ENCODE results near the gene TBC1D19. TPM values are rescaled to one million over a fixed set of nuclear protein-coding genes. Genes with fewer than 3 reads are reported as not detected.

Gene TBC1D19
- total and polyA plus RNA-seq, 9 of the 15 experiments (the other 6 are each of a cell fraction or from before 2014, with no cell fraction given) = 0.73 to 5.6 (median 3.7) TPM

DNA sequence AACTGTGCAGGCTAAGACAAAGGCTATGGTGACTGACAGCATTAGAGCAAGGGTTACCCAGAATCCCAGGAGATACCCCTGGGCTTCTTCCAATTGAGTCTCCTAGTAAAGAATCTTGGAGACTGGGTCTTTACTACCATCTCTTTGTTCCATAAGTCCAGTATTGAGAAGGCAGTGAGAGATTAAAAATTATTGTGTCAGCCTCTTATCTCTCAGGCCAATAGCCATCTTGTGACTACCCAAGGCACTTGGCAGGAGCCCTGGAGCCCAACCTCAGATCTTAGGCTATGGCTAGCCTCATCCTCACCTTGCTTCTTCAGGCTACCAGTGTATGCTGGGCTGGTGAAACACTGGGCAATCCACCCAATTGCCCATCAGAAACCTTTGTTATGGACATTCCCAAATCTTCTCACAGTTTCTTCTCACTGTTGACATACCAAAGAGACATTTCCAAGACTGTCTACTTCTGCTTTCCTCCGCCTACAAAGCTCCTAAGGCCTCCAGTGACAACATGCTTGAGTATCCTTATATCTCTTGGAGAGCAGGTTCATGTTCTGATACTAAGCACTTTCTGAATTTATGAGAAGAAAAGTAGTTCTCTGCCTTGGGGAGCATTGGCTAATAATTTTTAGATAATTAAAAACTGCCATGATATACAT lies 200.5 kb downstream of the TBC1D19 start:
- Histone ChIP-seq H3K27me3 (ENCODE audit: control insufficient read depth in 2 of 2, insufficient read depth in 2 of 2, low read length in 2 of 2) (no peaks in the 10 kb centered on the region), H3K36me3 (ENCODE audit: control insufficient read depth, insufficient read depth, low read length) (no peaks in the 10 kb centered on the region), H3K4me1 (replicated peaks in 1 of 2; ENCODE audit: control insufficient read depth in 2 of 2, insufficient read depth in 2 of 2, low read length in 2 of 2) (peaks cover 11 to 54% of the 10 kb centered on the region in 2 experiments; a peak in 4 of 5 replicates), H3K79me2 (ENCODE audit: control insufficient read depth, insufficient read depth, low read length) (no peaks in the 10 kb centered on the region), H4K20me1 (replicated peaks; ENCODE audit: control insufficient read depth, insufficient read depth, low read length) (no peaks in the 10 kb centered on the region), H3K9ac (ENCODE audit: insufficient read depth in 1 of 2, low read depth in 2 of 2, low read length in 2 of 2) (no peak overlapping the region), H3K9me1 (ENCODE audit: control insufficient read depth, insufficient read depth, low read length) (no peaks in the 10 kb centered on the region), H3K27ac (ENCODE audit: extremely low read depth, low read depth, low read length) (peak overlapping the region; percentile 34; the same call in 2 of the 3 replicates), H3K4me2 (ENCODE audit: insufficient read depth, low read length) (peak overlapping the region; percentile 16; the same call in 1 of the 2 replicates), H3K4me3 (no peak overlapping the region), H2AFZ (ENCODE audit: low read depth, low read length) (peak overlapping the region; percentile 15; the same call in 1 of the 2 replicates), H3K9me3 (replicated peaks; ENCODE audit: control insufficient read depth, insufficient read depth, low read depth, low read length) (no peaks in the 10 kb centered on the region)
- POLR2A ChIA-PET = no interaction called here
- DNase-seq (ENCODE audit: extremely low read depth in 1 of 4, low spot score in 3 of 4) (peak in 3 of 4 experiments; percentile 25 to 59 (median 27)), FAIRE-seq (peak; percentile 60), ATAC-seq (peak; percentile 26)
- intact Hi-C loops (cut with micrococcal nuclease) (no loop called here), in situ Hi-C loops (cut with MboI) (no loop called here)
- no TSS peak for BruUV-seq (replicated peaks)
- CTCF ChIA-PET (ENCODE audit: low intra/inter-chr PET ratio) = no interaction called here
- WGBS (ENCODE audit: insufficient coverage, low coverage, missing lambda C conversion rate) = 63% methylated on average over 1 of the region's 1 CpG
- TF ChIP-seq ZNF639 (CRISPR knock-in tag; conservative IDR thresholded peaks at IDR 0.05 in 1 of 2, IDR thresholded peaks at IDR 0.05 in 1 of 2) (peak in 1 of 2 experiments; percentile 53; a peak in 2 of 4 replicates), DPF2 (IDR thresholded peaks at IDR 0.05) (peak; percentile 24; the same call in 1 of the 2 replicates), ZNF589 (CRISPR knock-in tag; IDR thresholded peaks at IDR 0.05; ENCODE audit: low read depth) (0 out of 2 replicates have a peak, but pooled peaks have one; percentile 20), ARID1B (IDR thresholded peaks at IDR 0.05) (peak; percentile 48; the same call in 1 of the 2 replicates), TCF3 (CRISPR knock-in tag; IDR thresholded peaks at IDR 0.05) (peak; percentile 58), ZNF584 (CRISPR knock-in tag; IDR thresholded peaks at IDR 0.05; ENCODE audit: low read depth) (0 out of 2 replicates have a peak, but pooled peaks have one; percentile 19), SMARCA4 (IDR thresholded peaks at IDR 0.05) (0 out of 2 replicates have a peak, but pooled peaks have one; percentile 16), NR4A1 (CRISPR knock-in tag; IDR thresholded peaks at IDR 0.05) (no peak), NR4A1 (tag; IDR thresholded peaks at IDR 0.05) (peak; percentile 60; the same call in 1 of the 2 replicates), TEAD4 (IDR thresholded peaks at IDR 0.05; ENCODE audit: low read length) (peak; percentile 32; the same call in 1 of the 2 replicates), TEAD4 (CRISPR knock-in tag; IDR thresholded peaks at IDR 0.05; ENCODE audit: borderline replicate concordance) (no peak)
